Thoracic aorta (tissue), 2 donors: ENCODE measurements around the gene FGD2. TPM values are rescaled to one million over a fixed set of nuclear protein-coding genes. Genes with fewer than 3 reads are reported as not detected.

Experiments
- ATAC-seq: fragments of 150-250 bp; one replicate; pipeline ENCODE4 v1.8.0; 2017; ENCODE audit warnings: low read depth; ENCODE audit not compliant: insufficient number of reproducible peaks, low FRiP score
- DNase-seq: peaks from one replicate; pipeline ENCODE4 v3.0.0-alpha.2; 2020; ENCODE audit warnings: low spot score
- H3K27ac ChIP-seq, 2 donors: fragments of 200-600 bp; sonication (generic); 1 replicate in 1 of 2; 2 replicates in 1 of 2; pipeline ENCODE4 v1.5.1; 2016; ENCODE audit warnings: mild to moderate bottlenecking in 2 of 2, moderate library complexity in 2 of 2
- H3K27me3 ChIP-seq: fragments of 200-600 bp; sonication (generic); replicated peaks from 2 replicates; pipeline ENCODE4 v1.6.0; 2016; ENCODE audit warnings: mild to moderate bottlenecking; ENCODE audit not compliant: insufficient read depth
- H3K36me3 ChIP-seq: fragments of 200-600 bp; sonication (generic); one replicate; pipeline ENCODE4 v1.5.1; 2016
- H3K4me1 ChIP-seq, 2 donors: fragments of 200-600 bp; sonication (generic); 1 replicate in 1 of 2; 2 replicates in 1 of 2; pipeline versions ENCODE4 v1.5.1 to v1.6.0; 2016; ENCODE audit warnings: low read depth in 2 of 2, mild to moderate bottlenecking in 1 of 2; ENCODE audit not compliant: control insufficient read depth in 1 of 2
- H3K4me3 ChIP-seq: fragments of 200-600 bp; sonication (generic); 2 replicates; pipeline ENCODE4 v1.5.1; 2016; ENCODE audit warnings: mild to moderate bottlenecking
- H3K9me3 ChIP-seq: fragments of 200-600 bp; sonication (generic); 2 replicates; pipeline ENCODE4 v1.5.1; 2016
- CTCF ChIP-seq: fragments of 200-600 bp; sonication (generic); IDR thresholded peaks from one replicate; pipeline ENCODE4 v1.5.1; 2019; ENCODE audit warnings: antibody characterized with exemption
- total RNA-seq, 2 donors: library from RNA; depleted of rRNA; stranded (reverse); fragments of >200 nt; gene quantifications; one replicate each; pipeline versions ENCODE4 v1.1.0 to v1.2.3, GENCODE V29; 2016

FGD2 gene
- total RNA-seq, 2 donors from 2014 or later, result 27.5 to 52.5 TPM

GRCh38 chr6:37068356-37069270 is 63.2 kb downstream of the FGD2 start:
- TF ChIP-seq CTCF, result no peak
- Histone ChIP-seq H3K4me3 (no peak overlapping the region), H3K27ac (no peak overlapping the region), H3K27me3 (no peaks in the 10 kb centered on the region), H3K9me3 (no peaks in the 10 kb centered on the region), H3K36me3 (no peaks in the 10 kb centered on the region), H3K4me1 (no peaks in the 10 kb centered on the region)
- DNase-seq, result no peak
- ATAC-seq, result no peak

- Histone ChIP-seq H3K27ac (no peak overlapping the region), H3K9me3 (no peaks in the 10 kb centered on the region), H3K4me1 (no peaks in the 10 kb centered on the region), H3K4me3 (no peak overlapping the region), H3K27me3 (no peaks in the 10 kb centered on the region), H3K36me3 (no peaks in the 10 kb centered on the region)
- DNase-seq (no peak), ATAC-seq (no peak)
- no peak for TF ChIP-seq CTCF
Measured at GRCh38 chr6:37069639-37070038, 64.2 kb downstream of the FGD2 start.

GRCh38 chr6:37072526-37072925 is 67.1 kb downstream of the FGD2 start:
- Histone ChIP-seq H3K4me1 (peaks cover 0 to 2% of the 10 kb centered on the region in 2 donors), H3K9me3 (no peaks in the 10 kb centered on the region), H3K27ac (no peak overlapping the region), H3K36me3 (no peaks in the 10 kb centered on the region), H3K27me3 (no peaks in the 10 kb centered on the region), H3K4me3 (no peak overlapping the region)
- TF ChIP-seq CTCF, result no peak
- ATAC-seq (no peak), DNase-seq (no peak)

GRCh38 chr6:37074053-37074827 is 68.8 kb downstream of the FGD2 start:
- no peaks in the 10 kb centered on the region for H3K27me3 ChIP-seq
- peaks cover 3 to 10% of the 10 kb centered on the region in 2 donors for H3K4me1 ChIP-seq
- DNase-seq (no peak), ATAC-seq (no peak)
- no peaks in the 10 kb centered on the region for H3K36me3 ChIP-seq
- H3K9me3 ChIP-seq, result no peaks in the 10 kb centered on the region
- no peak for TF ChIP-seq CTCF
- H3K27ac ChIP-seq, result no peak overlapping the region
- no peak overlapping the region for H3K4me3 ChIP-seq

GRCh38 chr6:37077191-37077904 is 71.9 kb downstream of the FGD2 start:
- peak overlapping the region; percentile 52 for H3K4me3 ChIP-seq
- no peak for ATAC-seq

More at GRCh38 chr6:37077191-37077904, 71.9 kb downstream of the FGD2 start:
- H3K9me3 ChIP-seq, result no peaks in the 10 kb centered on the region
- TF ChIP-seq CTCF, result no peak
- no peaks in the 10 kb centered on the region for H3K27me3 ChIP-seq
- H3K27ac ChIP-seq, result peak overlapping the region in 1 of 2 donors; percentile 32
- no peak for DNase-seq
- no peaks in the 10 kb centered on the region for H3K36me3 ChIP-seq
- peaks cover 3 to 10% of the 10 kb centered on the region in 2 donors for H3K4me1 ChIP-seq
